ENCODE data around the gene EP400. TPM values are rescaled to one million over a fixed set of nuclear protein-coding genes. Genes with fewer than 3 reads are reported as not detected.
A peak's percentile ranks its signal among the peaks of the same experiment; 100 is the strongest.

Gene EP400
- total and polyA plus RNA-seq, 12 donors, result 6.6 to 20.5 (median 18.9) TPM

DNA sequence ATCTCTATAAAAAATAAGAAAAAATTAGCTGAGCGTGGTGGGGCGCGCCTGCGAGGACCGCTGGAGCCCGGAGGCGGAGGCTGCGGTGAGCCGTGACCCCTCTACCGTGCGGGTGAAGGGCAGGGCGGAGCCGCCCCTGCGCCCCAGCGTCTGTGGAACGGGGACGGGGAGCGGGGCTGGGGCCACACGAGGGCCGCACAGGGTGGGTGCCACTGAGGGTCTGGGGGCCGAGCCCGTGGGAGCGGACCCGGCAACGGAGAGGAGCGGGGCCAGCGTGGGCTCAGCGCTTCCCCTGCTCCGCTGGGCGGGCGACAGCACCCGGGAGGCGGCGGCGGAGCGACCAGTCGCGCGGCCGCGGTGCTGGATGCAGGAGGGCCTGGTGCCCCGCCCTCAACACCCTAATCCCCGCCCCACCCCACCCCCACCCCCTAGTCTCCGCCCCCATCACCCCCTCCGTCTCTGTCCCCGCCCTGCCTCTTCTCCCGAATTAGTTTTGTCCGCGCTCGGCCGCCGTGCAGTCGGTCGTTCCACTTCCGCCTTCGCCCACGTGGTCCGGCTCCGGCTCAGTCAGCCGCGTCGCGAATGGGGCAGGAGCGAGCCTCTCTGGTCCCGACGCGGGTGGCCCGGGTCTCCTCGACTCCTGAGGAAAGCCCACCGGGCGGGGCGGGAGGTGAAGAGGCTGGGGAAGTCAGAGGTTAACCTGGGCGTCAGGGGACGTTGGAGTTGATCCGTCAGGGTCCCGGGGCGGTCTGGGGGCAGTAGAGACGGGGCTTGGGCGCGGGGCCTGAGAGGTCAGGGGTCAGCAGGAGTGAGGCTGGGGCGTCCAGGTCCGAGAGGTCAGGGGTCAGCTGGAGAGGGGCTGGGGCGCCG lies 20.8 kb upstream of the EP400 start, which contains the start of gene PUS1:
Gene PUS1, plus strand, starts transcription at position 566 of the 870 bp plus-strand sequence. CDS start 447 bp downstream, outside the sequence.
- ATAC-seq, result peak; percentile 90 to 96 (median 95)
- Histone ChIP-seq H3K27me3 (no peaks in the 10 kb centered on the region), H3K4me1 (peaks cover 5 to 34% (median 21%) of the 10 kb centered on the region in 9 donors), H3K4me3 (peak within 1 kb of the TSS; percentile 52 to 98 (median 80)), H3K9me3 (no peaks in the 10 kb centered on the region), H3K36me3 (peaks cover 0 to 33% (median 22%) of the 10 kb centered on the region in 9 donors), H3K27ac (peak within 1 kb of the TSS; percentile 88 to 96 (median 92))
- WGBS, 2 donors, result 0% methylated on average over 71 to 84 of the region's 84 CpGs
- peak; percentile 95 to 97 for DNase-seq
- peak in 2 of 9 donors; percentile 14 to 24 for TF ChIP-seq CTCF (IDR thresholded peaks at IDR 0.05)
- intact Hi-C loops (cut with DNase I), result loop anchor here in 5 of 10 donors (1.0 to 5.0 kb wide), 5 partner anchors 20 to 97 kb away; partner anchors contain the start of genes ULK1 (in 2 of the 5) and EP400 (in 1 of the 5)

GRCh38 chr12:131929581-131930456 lies 19.9 kb upstream of the EP400 start:
- ATAC-seq, result peak in 5 of 8 donors; percentile 2 to 19 (median 8)

DNA sequence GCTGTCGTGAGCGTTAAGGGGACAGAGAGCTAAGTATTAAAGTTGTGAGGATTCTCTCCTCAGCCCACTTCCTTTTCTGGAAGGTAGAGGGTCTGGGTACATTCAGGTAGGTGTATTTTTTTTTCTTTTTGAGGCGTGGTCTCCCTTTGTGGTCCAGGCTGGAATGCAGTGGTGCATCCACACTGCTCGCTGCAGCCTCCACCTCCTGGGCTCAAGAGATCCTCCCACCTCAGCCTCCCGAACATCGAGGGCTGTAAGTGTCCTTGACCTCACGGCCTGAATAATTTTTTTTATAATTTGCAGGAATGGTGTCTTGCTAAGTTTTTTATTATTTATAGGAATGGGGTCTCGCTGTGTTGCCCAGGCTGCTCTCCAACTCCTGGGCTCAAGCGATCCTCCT lies 19.2 kb upstream of the EP400 start:
- H3K4me3 ChIP-seq, result peak overlapping the region in 9 of 10 donors; percentile 52 to 98 (median 83)
- intact Hi-C loops (cut with DNase I), result loop anchor here in 2 of 10 donors (2.0 to 5.0 kb wide), 2 partner anchors 16 to 33 kb away; no protein-coding TSS in a partner anchor
- WGBS, 2 donors, result 83 to 87% methylated on average over 9 of the region's 9 CpGs
- H3K4me1 ChIP-seq, result peaks cover 5 to 22% (median 12%) of the 10 kb centered on the region in 9 donors
- no peaks in the 10 kb centered on the region for H3K27me3 ChIP-seq
- no peak for DNase-seq
- ATAC-seq, result no peak
- peak overlapping the region in 1 of 10 donors; percentile 82 for H3K27ac ChIP-seq
- no peaks in the 10 kb centered on the region for H3K9me3 ChIP-seq
- TF ChIP-seq CTCF (IDR thresholded peaks at IDR 0.05), result no peak
- H3K36me3 ChIP-seq, result peaks cover 0 to 48% (median 24%) of the 10 kb centered on the region in 9 donors

More at GRCh38 chr12:131929581-131930456, 19.9 kb upstream of the EP400 start:
- Histone ChIP-seq H3K4me1 (peaks cover 5 to 26% (median 14%) of the 10 kb centered on the region in 9 donors), H3K4me3 (peak overlapping the region; percentile 52 to 98 (median 79)), H3K27ac (peak overlapping the region in 9 of 10 donors; percentile 45 to 96 (median 90)), H3K36me3 (peaks cover 0 to 42% (median 23%) of the 10 kb centered on the region in 9 donors), H3K9me3 (no peaks in the 10 kb centered on the region), H3K27me3 (no peaks in the 10 kb centered on the region)
- 1 to 2% methylated on average over 77 to 87 of the region's 87 CpGs for WGBS, 2 donors
- DNase-seq, result no peak
- intact Hi-C loops (cut with DNase I), result loop anchor here in 7 of 10 donors (1.0 to 5.0 kb wide), 6 partner anchors 17 to 98 kb away; partner anchors contain the start of genes ULK1 (in 2 of the 7) and EP400 (in 1 of the 7)
- TF ChIP-seq CTCF (IDR thresholded peaks at IDR 0.05), result no peak

Data from heart right ventricle (tissue), 16 donors.